ENCODE data around the gene CNTNAP5.

Gene CNTNAP5

GRCh38 chr2:124874676-124875075, 849.6 kb downstream of the CNTNAP5 start:
- no peak for TF ChIP-seq CTCF (IDR thresholded peaks at IDR 0.05; ENCODE audit: low read depth, low read length)
- Histone ChIP-seq H3K9me3 (ENCODE audit: severe bottlenecking) (no peaks in the 10 kb centered on the region), H3K27ac (no peak overlapping the region), H3K36me3 (no peaks in the 10 kb centered on the region), H3K27me3 (ENCODE audit: insufficient read depth, low read depth, severe bottlenecking) (no peaks in the 10 kb centered on the region), H3K4me3 (ENCODE audit: low read depth, low read length) (no peak overlapping the region)
- DNase-seq, result no peak

- no peaks in the 10 kb centered on the region for H3K27me3 ChIP-seq (ENCODE audit: insufficient read depth, low read depth, severe bottlenecking)
- H3K36me3 ChIP-seq, result no peaks in the 10 kb centered on the region
- no peak for TF ChIP-seq CTCF (IDR thresholded peaks at IDR 0.05; ENCODE audit: low read depth, low read length)
- H3K27ac ChIP-seq, result no peak overlapping the region
- no peaks in the 10 kb centered on the region for H3K9me3 ChIP-seq (ENCODE audit: severe bottlenecking)
- H3K4me3 ChIP-seq (ENCODE audit: low read depth, low read length), result no peak overlapping the region
- no peak for DNase-seq
These were observed 850.6 kb downstream of the CNTNAP5 start for GRCh38 chr2:124875627-124876244.

- H3K4me3 ChIP-seq (ENCODE audit: low read depth, low read length), result no peak overlapping the region
- H3K36me3 ChIP-seq, result no peaks in the 10 kb centered on the region
- DNase-seq, result no peak
- no peak overlapping the region for H3K27ac ChIP-seq
- TF ChIP-seq CTCF (IDR thresholded peaks at IDR 0.05; ENCODE audit: low read depth, low read length), result no peak
- no peaks in the 10 kb centered on the region for H3K9me3 ChIP-seq (ENCODE audit: severe bottlenecking)
- H3K27me3 ChIP-seq (ENCODE audit: insufficient read depth, low read depth, severe bottlenecking), result no peaks in the 10 kb centered on the region
These were observed 852.1 kb downstream of the CNTNAP5 start for GRCh38 chr2:124877141-124877577.

- Histone ChIP-seq H3K9me3 (ENCODE audit: severe bottlenecking) (no peaks in the 10 kb centered on the region), H3K4me3 (ENCODE audit: low read depth, low read length) (no peak overlapping the region), H3K36me3 (no peaks in the 10 kb centered on the region), H3K27ac (no peak overlapping the region), H3K27me3 (ENCODE audit: insufficient read depth, low read depth, severe bottlenecking) (no peaks in the 10 kb centered on the region)
- TF ChIP-seq CTCF (IDR thresholded peaks at IDR 0.05; ENCODE audit: low read depth, low read length), result no peak
- DNase-seq, result no peak
These were observed 854.6 kb downstream of the CNTNAP5 start for GRCh38 chr2:124879640-124880039.

GRCh38 chr2:124880995-124881394, 855.9 kb downstream of the CNTNAP5 start:
- Histone ChIP-seq H3K4me3 (ENCODE audit: low read depth, low read length) (no peak overlapping the region), H3K9me3 (ENCODE audit: severe bottlenecking) (no peaks in the 10 kb centered on the region), H3K36me3 (no peaks in the 10 kb centered on the region), H3K27ac (no peak overlapping the region), H3K27me3 (ENCODE audit: insufficient read depth, low read depth, severe bottlenecking) (no peaks in the 10 kb centered on the region)
- no peak for DNase-seq
- TF ChIP-seq CTCF (IDR thresholded peaks at IDR 0.05; ENCODE audit: low read depth, low read length), result no peak

GRCh38 chr2:124882423-124882822, 857.3 kb downstream of the CNTNAP5 start:
- Histone ChIP-seq H3K36me3 (no peaks in the 10 kb centered on the region), H3K27ac (no peak overlapping the region), H3K27me3 (ENCODE audit: insufficient read depth, low read depth, severe bottlenecking) (no peaks in the 10 kb centered on the region), H3K4me3 (ENCODE audit: low read depth, low read length) (no peak overlapping the region), H3K9me3 (ENCODE audit: severe bottlenecking) (no peaks in the 10 kb centered on the region)
- no peak for TF ChIP-seq CTCF (IDR thresholded peaks at IDR 0.05; ENCODE audit: low read depth, low read length)
- no peak for DNase-seq
